HG02885 (cell line): ENCODE measurements around the gene TTF1.

Experiments used
- ATAC-seq: cut with Tn5 transposase; IDR thresholded peaks from one replicate; pipeline ENCODE4 v1.9.1; 2021; ENCODE audit warnings: mild to moderate bottlenecking; ENCODE audit not compliant: unreplicated experiment, poor library complexity

TTF1 gene

GRCh38 chr9:132406554-132407122 lies at the start of gene TTF1:
Gene TTF1, minus strand, starts transcription at chr9:132406840. Its CDS starts 4,019 bp downstream, at chr9:132402821.
- peak; percentile 88 for ATAC-seq

- ATAC-seq = no peak
These were observed 49.6 kb upstream of the TTF1 start for GRCh38 chr9:132456241-132456640.

- no peak for ATAC-seq
These were observed 44.6 kb upstream of the TTF1 start for GRCh38 chr9:132451276-132451675.

- ATAC-seq = no peak
These were observed 41.3 kb upstream of the TTF1 start for GRCh38 chr9:132447902-132448301.

GRCh38 chr9:132447346-132447745 lies 40.7 kb upstream of the TTF1 start:
- ATAC-seq = no peak

GRCh38 chr9:132446887-132447286 lies 40.2 kb upstream of the TTF1 start:
- ATAC-seq = no peak

GRCh38 chr9:132443951-132444607 lies 37.4 kb upstream of the TTF1 start:
- ATAC-seq = no peak

GRCh38 chr9:132441404-132441803 lies 34.8 kb upstream of the TTF1 start:
- ATAC-seq = no peak

GRCh38 chr9:132440735-132441134 lies 34.1 kb upstream of the TTF1 start:
- no peak for ATAC-seq

GRCh38 chr9:132439153-132439552 lies 32.5 kb upstream of the TTF1 start:
- ATAC-seq = no peak

- ATAC-seq = no peak
These were observed 28.2 kb upstream of the TTF1 start for GRCh38 chr9:132434881-132435280.

GRCh38 chr9:132430998-132431397 lies 24.4 kb upstream of the TTF1 start:
- ATAC-seq = no peak

GRCh38 chr9:132426639-132427414 lies 20.2 kb upstream of the TTF1 start:
- no peak for ATAC-seq

GRCh38 chr9:132425675-132426062 lies 19.0 kb upstream of the TTF1 start:
- ATAC-seq = no peak

GRCh38 chr9:132424857-132425674 lies 18.4 kb upstream of the TTF1 start:
- no peak for ATAC-seq

GRCh38 chr9:132423503-132423902 lies 16.9 kb upstream of the TTF1 start:
- no peak for ATAC-seq

- ATAC-seq = no peak
These were observed 15.9 kb upstream of the TTF1 start for GRCh38 chr9:132422574-132422973.

GRCh38 chr9:132418726-132419363 lies 12.2 kb upstream of the TTF1 start:
- ATAC-seq = no peak

- no peak for ATAC-seq
These were observed 8.5 kb upstream of the TTF1 start for GRCh38 chr9:132415181-132415580.

GRCh38 chr9:132414731-132415130 lies 8.1 kb upstream of the TTF1 start:
- ATAC-seq = no peak
